HTERT RPE-1 (cell line): Measurements from ENCODE around the gene SORT1.

Experiments used
- in situ Hi-C: fragments of 300-500 bp; cut with MboI; formaldehyde crosslinking; loops from 4 replicates; pipeline ENCODE4 v1.14.3; 2020; ENCODE audit warnings: low sequenced_read_pairs

The SORT1 gene

DNA sequence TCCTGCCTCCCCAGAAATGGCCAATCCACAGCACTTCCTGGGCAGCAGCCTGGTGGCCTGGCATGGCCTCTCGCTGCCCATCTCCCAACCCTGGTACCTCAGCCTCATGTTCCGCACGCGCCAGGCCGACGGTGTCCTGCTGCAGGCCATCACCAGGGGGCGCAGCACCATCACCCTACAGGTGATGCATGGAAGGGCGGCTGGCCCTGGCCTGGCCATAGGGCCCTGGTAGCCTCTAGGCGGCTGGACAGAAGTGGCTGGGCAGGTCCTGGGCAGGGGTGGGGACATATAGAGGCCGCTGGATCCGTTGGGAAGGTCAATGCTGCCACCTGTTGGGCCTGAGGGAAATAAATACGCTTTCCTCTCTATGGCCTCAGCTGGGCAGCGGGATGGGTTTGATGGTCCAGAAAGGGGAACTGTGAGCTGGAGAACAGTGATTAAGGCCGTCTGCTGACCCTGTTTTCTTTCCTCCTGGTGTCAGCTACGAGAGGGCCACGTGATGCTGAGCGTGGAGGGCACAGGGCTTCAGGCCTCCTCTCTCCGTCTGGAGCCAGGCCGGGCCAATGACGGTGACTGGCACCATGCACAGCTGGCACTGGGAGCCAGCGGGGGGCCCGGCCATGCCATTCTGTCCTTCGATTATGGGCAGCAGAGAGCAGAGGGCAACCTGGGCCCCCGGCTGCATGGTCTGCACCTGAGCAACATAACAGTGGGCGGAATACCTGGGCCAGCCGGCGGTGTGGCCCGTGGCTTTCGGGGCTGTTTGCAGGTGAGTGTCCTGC, 133.9 kb downstream of the SORT1 start:
- in situ Hi-C loops, result no loop called here

DNA sequence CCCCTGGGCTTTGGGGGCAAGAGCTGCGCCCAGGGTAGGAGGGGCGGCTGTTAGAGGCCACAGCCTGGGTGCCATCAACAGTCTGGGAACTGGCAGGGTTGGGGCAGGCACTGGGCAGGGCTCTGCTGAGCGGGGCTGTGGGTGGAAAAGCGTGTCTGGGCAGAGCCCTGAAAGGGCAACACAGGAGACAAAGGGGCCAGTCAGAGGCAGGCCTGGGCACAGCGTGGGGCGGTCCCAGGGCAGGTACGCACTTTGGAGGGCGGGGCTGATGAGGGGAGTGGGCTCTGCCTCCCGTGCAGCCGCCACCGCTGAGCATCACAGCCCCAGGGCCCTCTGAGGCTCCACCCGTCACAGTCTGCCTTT, 134.5 kb downstream of the SORT1 start:
- in situ Hi-C loops, result no loop called here

DNA sequence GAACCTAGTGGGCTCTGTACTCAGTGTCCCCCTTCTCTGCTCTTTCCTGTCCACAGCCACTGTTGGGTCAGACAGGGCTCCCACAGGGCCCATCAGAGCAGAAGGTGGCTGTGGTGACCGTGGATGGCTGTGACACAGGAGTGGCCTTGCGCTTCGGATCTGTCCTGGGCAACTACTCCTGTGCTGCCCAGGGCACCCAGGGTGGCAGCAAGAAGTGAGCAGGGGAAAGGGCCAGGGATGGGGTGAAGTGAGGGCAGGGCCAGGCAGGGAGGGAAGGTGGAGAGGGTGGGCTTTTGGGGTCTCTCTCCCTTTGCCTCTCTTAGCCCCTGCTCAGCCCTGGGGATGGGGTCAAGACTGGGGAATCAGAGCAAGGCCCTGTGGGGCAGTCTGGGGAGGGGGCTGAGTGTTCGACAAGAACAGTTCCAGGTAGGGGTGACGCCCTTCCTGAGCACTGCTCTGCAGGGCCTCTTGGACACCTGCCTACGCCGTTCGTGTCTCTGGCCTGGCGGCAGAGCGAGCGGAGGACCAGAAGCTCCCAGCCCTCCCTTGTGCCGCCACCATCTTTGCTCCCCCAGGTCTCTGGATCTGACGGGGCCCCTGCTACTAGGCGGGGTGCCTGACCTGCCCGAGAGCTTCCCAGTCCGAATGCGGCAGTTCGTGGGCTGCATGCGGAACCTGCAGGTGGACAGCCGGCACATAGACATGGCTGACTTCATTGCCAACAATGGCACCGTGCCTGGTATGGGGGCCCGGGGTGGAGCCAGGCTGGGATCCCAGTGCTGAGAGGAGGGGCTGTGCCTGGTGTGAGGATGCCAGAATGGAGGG, 135.3 kb downstream of the SORT1 start:
- in situ Hi-C loops, result no loop called here

DNA sequence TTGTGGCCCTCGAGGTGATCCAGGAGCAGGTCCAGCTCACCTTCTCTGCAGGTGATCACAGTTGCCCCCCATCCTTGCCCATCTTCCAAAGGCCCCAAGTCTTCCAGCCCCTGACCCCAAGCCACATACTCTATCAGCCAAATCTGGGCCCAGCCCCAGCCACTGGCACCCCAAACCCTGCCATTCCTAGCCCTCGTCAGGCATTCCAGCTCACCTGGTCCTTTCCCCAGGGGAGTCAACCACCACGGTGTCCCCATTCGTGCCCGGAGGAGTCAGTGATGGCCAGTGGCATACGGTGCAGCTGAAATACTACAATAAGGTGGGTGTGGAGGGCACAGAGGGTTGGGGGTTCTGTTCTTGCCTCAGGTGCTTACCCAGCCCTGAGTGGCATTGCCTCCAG, 136.1 kb downstream of the SORT1 start:
- in situ Hi-C loops, result no loop called here

DNA sequence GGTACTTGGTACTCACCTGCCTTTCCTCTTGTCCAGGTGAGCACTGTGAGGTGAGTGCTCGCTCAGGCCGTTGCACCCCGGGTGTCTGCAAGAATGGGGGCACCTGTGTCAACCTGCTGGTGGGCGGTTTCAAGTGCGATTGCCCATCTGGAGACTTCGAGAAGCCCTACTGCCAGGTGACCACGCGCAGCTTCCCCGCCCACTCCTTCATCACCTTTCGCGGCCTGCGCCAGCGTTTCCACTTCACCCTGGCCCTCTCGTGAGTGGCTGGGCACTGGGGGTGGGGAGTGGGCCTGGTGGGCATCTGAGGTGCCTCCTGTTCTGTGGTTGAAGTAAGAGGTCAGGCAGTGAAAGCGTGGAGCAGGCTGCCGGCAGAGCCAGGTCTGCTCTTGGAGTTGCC, 136.7 kb downstream of the SORT1 start:
- in situ Hi-C loops, result no loop called here

DNA sequence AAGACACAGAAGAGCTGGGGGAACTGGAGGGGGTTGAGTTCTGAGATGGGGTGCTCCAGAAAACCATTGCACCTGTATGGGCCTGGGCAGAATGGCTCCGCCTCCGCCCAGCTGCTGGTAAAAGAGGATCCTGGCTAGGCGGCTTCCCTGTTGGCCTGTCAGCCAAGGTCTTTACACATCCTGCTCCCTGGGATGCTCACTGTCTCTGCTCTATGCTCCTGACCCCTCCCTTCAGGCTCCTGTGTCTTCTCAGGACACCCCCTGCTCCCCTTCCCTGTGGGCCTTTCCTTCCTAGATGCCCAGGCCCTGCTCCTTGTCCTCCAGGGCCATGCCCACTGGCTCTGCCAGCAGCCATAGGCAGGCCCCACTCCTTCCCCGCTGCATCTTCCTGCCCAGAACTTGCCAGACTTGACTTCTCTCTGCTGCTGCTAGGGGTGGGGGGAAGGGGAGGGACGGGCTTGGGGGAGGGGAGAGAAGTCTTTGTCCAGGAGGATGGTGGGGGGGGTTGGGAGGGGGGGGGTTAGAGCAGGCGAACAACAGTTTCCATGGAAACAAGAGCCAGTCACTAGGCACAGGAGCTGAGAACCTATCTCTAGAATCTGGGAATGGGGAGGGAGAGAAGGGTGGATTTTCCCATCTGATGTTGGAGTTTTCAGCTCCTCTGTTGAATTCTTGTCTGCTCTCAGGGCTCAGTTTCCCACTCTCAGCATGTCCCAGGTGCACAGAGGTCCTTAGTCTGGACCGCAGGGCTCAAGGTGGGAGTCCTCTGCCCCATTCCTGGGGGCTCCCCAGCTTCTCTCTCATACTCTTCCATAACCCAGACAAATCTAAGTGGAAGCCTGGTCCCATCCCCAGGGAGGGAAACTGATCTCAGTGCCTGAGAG, 137.8 kb downstream of the SORT1 start:
- in situ Hi-C loops, result no loop called here
